Measurements from ENCODE around the gene TMEM87B. TPM values are rescaled to one million over a fixed set of nuclear protein-coding genes. Genes with fewer than 3 reads are reported as not detected.

Gene TMEM87B
- total RNA-seq, 4 donors from 2014 or later: 20.8 to 31.4 (median 26.5) TPM

DNA sequence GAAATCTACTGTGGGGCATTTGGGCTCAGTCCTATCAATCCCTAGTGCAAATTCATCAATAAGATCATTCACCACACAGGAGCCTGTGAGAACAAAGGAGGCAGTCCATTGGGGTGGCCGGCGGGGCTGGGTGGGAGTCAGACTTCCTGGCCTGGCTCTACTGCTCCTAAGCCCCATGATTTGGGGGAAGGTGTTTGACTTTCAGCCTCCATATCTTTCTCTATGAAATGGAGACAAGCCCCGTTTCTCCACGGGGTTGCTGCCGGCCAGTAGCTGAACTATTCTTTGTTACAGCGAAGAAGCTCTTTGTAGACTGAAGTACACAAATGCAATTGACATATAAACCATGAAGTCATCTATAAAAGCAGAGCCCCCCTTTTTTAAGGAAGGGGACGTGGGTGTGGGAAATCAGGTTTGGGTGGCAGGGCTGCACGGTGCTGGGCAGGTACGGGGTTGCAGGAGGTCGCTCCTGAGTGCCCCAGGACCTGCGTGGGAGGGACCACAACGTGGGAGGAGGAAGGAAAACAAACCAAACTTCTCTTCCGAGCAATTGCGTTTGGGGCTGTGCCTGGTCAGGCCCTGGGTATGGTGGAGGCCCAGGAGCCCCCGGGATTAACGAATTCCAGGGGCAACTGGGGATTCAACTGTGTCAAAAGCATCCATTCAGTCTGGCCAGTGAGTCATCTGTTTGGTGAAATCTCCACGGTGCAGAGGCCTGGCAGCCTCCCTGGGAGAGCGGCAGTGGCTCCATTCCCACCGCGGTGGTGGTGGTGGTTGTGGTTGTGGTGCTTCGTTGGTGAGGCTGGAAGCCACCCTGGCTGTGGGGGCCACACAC is 101.3 kb downstream of the TMEM87B start:
- WGBS: 67% methylated on average over 21 of the region's 21 CpGs
- Histone ChIP-seq H3K9me3 (no peaks in the 10 kb centered on the region), H3K27me3 (no peaks in the 10 kb centered on the region), H3K27ac (no peak overlapping the region), H3K4me1 (peaks cover 5% of the 10 kb centered on the region), H3K36me3 (no peaks in the 10 kb centered on the region), H3K4me3 (no peak overlapping the region)
- DNase-seq (ENCODE audit: low spot score in 2 of 2): peak in 1 of 2 donors; percentile 53
- TF ChIP-seq POLR2A (IDR thresholded peaks at IDR 0.05): no peak
- TF ChIP-seq EP300 (IDR thresholded peaks at IDR 0.05): no peak
- no peak for TF ChIP-seq POLR2AphosphoS5 (IDR thresholded peaks at IDR 0.05)

DNA sequence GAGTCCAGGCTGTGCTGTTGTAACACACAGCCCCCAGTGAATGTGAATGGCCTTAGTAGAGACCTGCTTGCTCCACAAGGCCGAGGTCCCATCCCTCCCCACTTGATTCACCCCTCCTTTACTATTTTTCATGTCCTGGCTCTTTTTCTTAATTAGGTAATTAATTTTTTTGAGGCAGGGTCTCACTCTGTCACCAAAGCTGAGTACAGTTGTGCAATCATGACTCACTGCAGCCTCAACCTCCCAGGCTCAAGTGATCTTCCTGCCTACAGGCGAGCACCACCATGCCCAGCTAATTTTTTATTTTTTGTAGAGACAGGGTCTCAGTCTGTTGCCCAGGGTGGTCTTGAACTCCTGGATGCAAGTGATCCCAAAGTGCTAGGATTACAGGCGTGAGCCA is 102.4 kb downstream of the TMEM87B start:
- TF ChIP-seq CTCF (IDR thresholded peaks at IDR 0.05): no peak
- no peak for TF ChIP-seq POLR2AphosphoS5 (IDR thresholded peaks at IDR 0.05)
- no peak for TF ChIP-seq POLR2A (IDR thresholded peaks at IDR 0.05)
- no peak for TF ChIP-seq EP300 (IDR thresholded peaks at IDR 0.05)
- H3K4me3 ChIP-seq: no peak overlapping the region
- H3K36me3 ChIP-seq: no peaks in the 10 kb centered on the region
- peaks cover 5% of the 10 kb centered on the region for H3K4me1 ChIP-seq
- H3K27ac ChIP-seq: no peak overlapping the region
- 70% methylated on average over 3 of the region's 3 CpGs for WGBS
- H3K9me3 ChIP-seq: no peaks in the 10 kb centered on the region
- no peaks in the 10 kb centered on the region for H3K27me3 ChIP-seq
- DNase-seq (ENCODE audit: low spot score in 2 of 2): peak in 1 of 2 donors; percentile 16

GRCh38 chr2:112159454-112159921 is 104.4 kb downstream of the TMEM87B start:
- Histone ChIP-seq H3K36me3 (no peaks in the 10 kb centered on the region), H3K27ac (no peak overlapping the region), H3K4me3 (no peak overlapping the region), H3K9me3 (no peaks in the 10 kb centered on the region), H3K27me3 (no peaks in the 10 kb centered on the region), H3K4me1 (peaks cover 5% of the 10 kb centered on the region)
- 96% methylated on average over 20 of the region's 31 CpGs for WGBS
- no peak for DNase-seq (ENCODE audit: low spot score in 2 of 2)
- TF ChIP-seq POLR2AphosphoS5 (IDR thresholded peaks at IDR 0.05) (no peak), EP300 (IDR thresholded peaks at IDR 0.05) (no peak), POLR2A (IDR thresholded peaks at IDR 0.05) (no peak), CTCF (IDR thresholded peaks at IDR 0.05) (no peak)

GRCh38 chr2:112160283-112161250 is 105.5 kb downstream of the TMEM87B start:
- 84% methylated on average over 48 of the region's 52 CpGs for WGBS
- no peaks in the 10 kb centered on the region for H3K9me3 ChIP-seq
- TF ChIP-seq CTCF (IDR thresholded peaks at IDR 0.05) (no peak), POLR2A (IDR thresholded peaks at IDR 0.05) (no peak), EP300 (IDR thresholded peaks at IDR 0.05) (no peak), POLR2AphosphoS5 (IDR thresholded peaks at IDR 0.05) (no peak)
- peaks cover 2% of the 10 kb centered on the region for H3K4me1 ChIP-seq
- H3K27ac ChIP-seq: no peak overlapping the region
- H3K4me3 ChIP-seq: no peak overlapping the region
- H3K27me3 ChIP-seq: no peaks in the 10 kb centered on the region
- H3K36me3 ChIP-seq: no peaks in the 10 kb centered on the region
- peak in 1 of 2 donors; percentile 37 for DNase-seq (ENCODE audit: low spot score in 2 of 2)

DNA sequence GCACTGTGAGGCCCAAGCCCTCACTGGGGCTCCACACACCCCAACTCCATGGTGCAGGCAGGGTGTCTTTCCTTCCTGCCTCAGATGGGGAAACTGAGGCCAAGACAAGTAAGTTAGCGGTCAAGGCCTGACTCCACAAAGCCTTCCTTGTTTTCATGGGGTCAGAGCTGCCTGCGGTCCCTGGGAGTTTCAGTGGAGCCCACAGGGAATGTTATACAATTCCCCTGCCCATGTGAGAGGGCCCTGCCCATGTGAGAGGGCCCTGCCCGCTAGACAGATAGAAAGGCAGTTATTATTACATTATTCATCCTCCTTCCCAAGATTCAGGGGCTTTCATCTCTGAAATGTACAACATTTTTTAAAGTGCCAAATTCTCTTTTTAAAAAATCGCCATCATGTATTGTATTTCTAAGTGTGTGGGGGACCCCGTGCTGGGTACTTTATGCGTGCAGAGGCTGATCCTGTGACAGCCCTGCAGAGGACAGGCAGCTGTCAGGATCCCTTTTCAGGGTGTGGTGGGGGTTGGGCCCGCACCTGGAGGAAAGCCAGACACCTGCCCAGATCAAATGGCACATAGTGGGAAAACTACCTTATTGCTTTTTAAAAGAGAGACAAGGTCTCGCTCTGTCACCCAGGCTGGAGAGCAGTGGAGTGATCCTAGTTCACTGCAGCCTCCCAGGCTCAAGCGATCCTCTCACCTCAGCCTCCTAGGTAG is 106.5 kb downstream of the TMEM87B start:
- WGBS: 84% methylated on average over 9 of the region's 9 CpGs

More for the DNA sequence above, 106.5 kb downstream of the TMEM87B start:
- H3K27ac ChIP-seq: no peak overlapping the region
- peak in 1 of 2 donors; percentile 28 for DNase-seq (ENCODE audit: low spot score in 2 of 2)
- no peaks in the 10 kb centered on the region for H3K27me3 ChIP-seq
- TF ChIP-seq POLR2AphosphoS5 (IDR thresholded peaks at IDR 0.05) (no peak), CTCF (IDR thresholded peaks at IDR 0.05) (no peak), POLR2A (IDR thresholded peaks at IDR 0.05) (no peak), EP300 (IDR thresholded peaks at IDR 0.05) (no peak)
- no peaks in the 10 kb centered on the region for H3K9me3 ChIP-seq
- no peaks in the 10 kb centered on the region for H3K36me3 ChIP-seq
- no peak overlapping the region for H3K4me3 ChIP-seq
- H3K4me1 ChIP-seq: no peaks in the 10 kb centered on the region

Measured in suprapubic skin (tissue), 4 donors.